ENCODE measurements around the gene ZMYM2.

The ZMYM2 gene

DNA sequence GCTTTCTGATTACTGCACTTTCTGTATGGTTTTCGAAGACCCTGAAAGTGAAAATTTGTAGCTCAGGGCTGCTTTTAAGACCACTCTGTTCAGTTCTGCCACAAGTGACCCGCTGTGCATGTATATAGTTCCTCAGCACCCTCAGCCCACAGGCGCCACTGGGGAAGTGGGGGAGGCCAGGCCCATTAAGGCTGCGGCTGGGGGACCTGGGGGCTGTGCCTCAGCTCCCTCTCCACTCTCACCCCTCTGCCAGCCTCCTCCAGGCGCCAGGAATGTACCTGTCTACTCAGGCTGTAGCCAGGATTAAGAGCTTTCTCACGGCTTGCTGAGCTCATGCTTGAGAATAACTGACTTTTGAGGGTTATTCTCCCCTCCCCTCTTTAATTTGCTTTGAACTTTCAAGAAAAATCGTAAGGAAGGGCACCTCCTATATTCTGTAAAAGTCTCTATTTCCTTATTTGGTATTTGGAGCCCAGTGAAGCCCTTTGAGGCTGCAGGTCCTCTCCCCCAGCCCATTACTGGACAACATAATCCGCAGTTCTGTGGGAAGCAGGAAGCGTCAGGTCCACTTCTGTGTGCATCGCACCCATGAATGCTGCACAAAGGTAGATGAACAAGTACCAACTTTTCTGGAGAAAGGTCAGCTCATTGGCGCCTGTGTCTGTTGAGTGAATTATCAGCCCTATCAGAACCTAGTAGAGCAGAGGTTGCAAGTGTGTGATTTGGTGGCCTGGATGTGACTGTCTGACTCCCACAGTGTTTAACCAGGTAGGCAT is 172.7 kb downstream of the ZMYM2 start:
- DNase-seq (ENCODE audit: low spot score), result no peak

DNA sequence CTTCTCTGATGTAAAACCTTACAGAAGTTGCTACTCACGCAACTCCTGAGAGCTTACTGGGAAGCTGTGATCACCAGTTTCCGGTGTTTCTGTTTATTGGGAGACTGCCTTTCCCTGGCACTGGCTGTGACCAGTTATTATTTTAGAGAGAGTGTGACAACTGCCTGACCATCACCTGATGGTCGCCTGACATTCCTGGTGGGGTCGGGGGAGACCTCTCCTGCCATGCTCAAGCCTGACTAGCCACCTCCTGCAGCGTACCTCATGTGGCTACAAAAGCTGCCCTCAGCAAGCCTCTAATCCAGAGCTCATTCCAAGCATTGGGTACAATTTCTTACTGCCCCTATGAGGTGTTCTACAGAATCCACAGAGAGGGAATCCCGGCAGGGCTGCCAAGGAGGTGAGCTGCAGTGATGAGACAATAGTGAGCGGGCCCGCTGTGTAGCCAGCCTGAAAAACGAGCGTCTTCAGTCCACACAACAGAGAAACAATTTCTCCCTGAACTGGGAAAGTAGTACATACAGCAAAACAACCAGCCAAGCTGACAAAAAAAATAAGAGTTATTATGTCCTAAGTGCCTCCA is 173.6 kb downstream of the ZMYM2 start:
- DNase-seq (ENCODE audit: low spot score), result no peak

DNA sequence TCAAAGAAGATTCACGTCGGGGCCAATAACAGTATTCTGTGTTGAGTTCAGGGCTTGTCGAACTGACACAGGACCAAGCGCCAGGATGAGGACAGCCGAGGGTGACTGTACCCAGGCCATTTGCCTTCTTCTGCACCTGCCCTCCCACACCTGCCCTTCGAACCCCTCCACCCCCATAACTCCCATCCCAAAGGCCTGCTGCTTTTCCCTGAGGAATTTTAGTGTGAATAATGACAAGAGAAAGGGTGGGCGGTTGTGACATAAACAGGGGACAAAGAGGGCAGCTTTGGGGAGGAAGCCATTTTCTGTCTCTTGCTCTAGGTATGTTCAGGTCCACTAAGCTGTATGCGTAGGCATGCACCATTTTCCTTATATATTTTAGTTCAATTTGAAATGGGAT is 176.2 kb downstream of the ZMYM2 start:
- DNase-seq (ENCODE audit: low spot score), result no peak

DNA sequence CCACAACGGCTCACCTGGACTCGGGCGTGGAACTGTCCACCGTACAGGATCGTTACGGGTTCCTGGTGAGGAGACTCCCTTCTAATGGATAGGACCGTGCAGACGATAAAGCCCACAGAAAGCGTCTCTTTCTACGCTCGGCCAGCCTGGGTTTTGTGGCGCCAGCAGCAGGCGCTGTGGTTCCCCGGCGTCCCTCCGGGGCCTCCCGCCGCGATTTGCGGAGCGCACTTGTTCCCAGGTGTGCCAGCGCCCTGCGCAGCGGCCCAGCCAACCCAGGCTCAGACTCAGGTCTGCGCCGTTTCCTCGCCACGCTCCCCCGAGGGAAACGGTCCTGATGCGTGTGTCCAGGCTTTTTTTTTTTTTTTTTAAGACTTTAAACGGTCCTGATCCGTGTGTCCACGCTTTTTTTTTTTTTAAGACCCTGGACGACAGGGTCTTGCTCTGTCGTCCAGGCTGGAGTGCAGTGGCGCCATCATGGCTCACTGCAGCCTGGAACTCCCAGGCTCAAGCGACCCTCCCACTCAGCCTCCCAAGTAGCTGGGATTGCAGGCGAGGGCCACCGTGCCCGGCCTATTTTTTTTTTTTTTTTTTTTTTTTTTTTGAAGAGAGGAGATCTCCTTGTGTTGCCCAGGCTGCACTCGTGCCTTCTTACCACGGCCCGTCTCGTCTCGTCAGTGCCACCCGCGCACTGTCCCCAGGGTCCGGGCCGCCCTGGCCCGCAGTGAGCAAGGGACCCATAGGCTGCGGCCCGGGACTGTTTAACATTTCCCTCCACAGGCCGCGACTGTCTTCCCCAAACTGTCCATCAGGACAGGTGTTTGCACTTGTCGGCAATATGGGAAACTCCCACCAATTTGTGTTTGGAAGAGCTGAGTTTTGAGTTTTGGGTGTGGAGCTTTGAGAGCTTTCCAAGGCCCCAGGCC is 178.5 kb downstream of the ZMYM2 start:
- no peak for DNase-seq (ENCODE audit: low spot score)

DNA sequence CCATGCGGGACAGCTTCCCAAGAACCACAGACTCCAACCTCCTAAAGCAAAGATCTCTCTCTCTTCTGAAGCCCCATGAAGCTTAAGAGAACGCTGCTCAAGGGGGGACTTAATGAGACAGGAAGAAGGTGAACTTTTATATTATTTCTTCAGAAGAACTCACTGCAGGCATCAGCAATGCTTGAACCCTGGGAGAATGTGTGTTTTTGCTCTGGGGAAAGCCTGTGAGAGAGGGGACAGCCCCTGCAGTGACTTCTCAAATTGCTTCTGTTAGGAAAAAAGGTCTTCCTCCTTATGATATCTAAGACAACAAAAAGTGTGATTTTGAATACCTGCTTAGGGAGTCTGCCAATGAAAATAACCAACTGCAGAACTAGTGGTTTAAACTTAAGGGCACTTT is 179.3 kb downstream of the ZMYM2 start:
- no peak for DNase-seq (ENCODE audit: low spot score)

DNA sequence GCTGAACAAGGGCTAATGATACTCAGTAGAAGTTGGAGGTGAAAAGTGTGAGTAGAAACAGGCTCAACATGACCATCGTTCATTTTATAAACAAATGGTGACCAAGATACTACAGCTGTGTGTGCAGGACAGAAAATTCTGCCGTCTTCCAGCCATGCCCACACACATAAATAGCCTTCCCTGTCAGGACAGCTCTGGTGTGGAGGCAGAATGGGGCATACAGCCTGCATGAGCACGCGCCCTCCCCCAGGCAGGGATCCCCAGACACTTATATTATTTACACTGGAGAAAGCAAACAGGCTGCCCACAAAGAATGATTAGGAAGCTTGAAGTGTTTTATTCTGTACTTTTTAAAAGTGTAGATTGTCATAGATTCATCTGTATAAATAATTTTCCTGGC is 182.0 kb downstream of the ZMYM2 start:
- DNase-seq (ENCODE audit: low spot score), result no peak

Data from SK-N-DZ (cell line).